Transverse colon (tissue), 4 donors: ENCODE data around the gene CIAO3. TPM values are rescaled to one million over a fixed set of nuclear protein-coding genes. Genes with fewer than 3 reads are reported as not detected.
A peak's percentile ranks its signal among the peaks of the same experiment; 100 is the strongest.

Source experiments
- DNase-seq: peaks from one replicate; pipeline ENCODE4 v3.0.0-alpha.2; 2019
- H3K27ac ChIP-seq, 4 donors: fragments of 200-600 bp; sonication (generic); 2 replicates each; pipeline ENCODE4 v1.5.1; 2016 to 2018; ENCODE audit warnings: inconsistent platforms in 4 of 4
- H3K27me3 ChIP-seq: fragments of 200-600 bp; sonication (generic); 2 replicates; pipeline ENCODE4 v1.5.1; 2017; ENCODE audit warnings: inconsistent platforms
- H3K36me3 ChIP-seq, 4 donors: fragments of 200-600 bp; sonication (generic); 2 replicates each; pipeline ENCODE4 v1.5.1; 2017 to 2019; ENCODE audit warnings: inconsistent platforms in 4 of 4
- H3K4me1 ChIP-seq, 4 donors: fragments of 200-600 bp; sonication (generic); 2 replicates each; pipeline ENCODE4 v1.5.1; 2017 to 2020; ENCODE audit warnings: inconsistent platforms in 4 of 4
- H3K4me3 ChIP-seq, 4 donors: fragments of 200-600 bp; sonication (generic); 1 replicate in 1 of 4; 2 replicates in 3 of 4; pipeline versions ENCODE4 v1.5.1 to v1.6.1; 2017 to 2019; ENCODE audit warnings: inconsistent platforms in 4 of 4
- H3K9me3 ChIP-seq, 2 donors: fragments of 200-600 bp; sonication (generic); 2 replicates each; pipeline ENCODE4 v1.5.1; 2017 to 2019; ENCODE audit warnings: inconsistent platforms in 2 of 2
- EP300 ChIP-seq: sonication (generic); formaldehyde crosslinking; IDR thresholded peaks from one replicate; pipeline ENCODE4 v1.6.1; 2017; ENCODE audit warnings: antibody characterized with exemption, low read depth
- POLR2A ChIP-seq: fragments of 450-650 bp; IDR thresholded peaks from one replicate; pipeline ENCODE4 v1.6.1; 2016; ENCODE audit warnings: antibody characterized with exemption, mild to moderate bottlenecking, moderate library complexity
- POLR2AphosphoS5 ChIP-seq, 3 donors: sonication (generic); formaldehyde crosslinking; IDR thresholded peaks; one replicate each; pipeline ENCODE4 v1.6.1; 2016; ENCODE audit warnings: antibody characterized with exemption in 3 of 3
- WGBS, 2 donors: methylation state at CpG; one replicate each; pipeline ENCODE4 v1.1.5; 2018; ENCODE audit warnings: low coverage in 1 of 2; 5-methylcytosine and 5-hydroxymethylcytosine counted together
- in situ Hi-C, 4 donors: fragments of 200-750 bp; cut with MboI; loops; one replicate each; pipeline versions ENCODE4 v1.15.0 to v1.15.1; 2017; ENCODE audit warnings: low sequenced_read_pairs in 3 of 4, low pct_ligation_motif_present in 1 of 4, low pct_unique_long_range_greater_than_20kb in 1 of 4
- intact Hi-C: fragments of 100-400 bp; cut with DNase I; formaldehyde crosslinking; loops from one replicate; pipeline ENCODE4 v1.15.1; 2023; ENCODE audit warnings: low total_unique reads
- total RNA-seq, 4 donors: library from RNA; depleted of rRNA; stranded (reverse); fragments of >200 nt; gene quantifications; one replicate each; pipeline ENCODE4 v1.1.0, GENCODE V29; 2016
- TF ChIP-seq, protein P1 (sequence below), 5 experiments: fragments of 200-600 bp in 3 of 5; fragments of 450-650 bp in 2 of 5; sonication (generic) in 3 of 5; IDR thresholded peaks; 1 replicate in 2 of 5; 2 replicates in 3 of 5; pipeline ENCODE4 v1.5.1; 2016 to 2017; ENCODE audit warnings: antibody characterized with exemption in 5 of 5, inconsistent platforms in 3 of 5, mild to moderate bottlenecking in 2 of 5, moderate library complexity in 1 of 5

The CIAO3 gene
- total RNA-seq, 4 donors from 2014 or later = 59.1 to 346 (median 102) TPM

GRCh38 chr16:723695-724094 lies 17.1 kb downstream of the CIAO3 start:
- DNase-seq = no peak
- intact Hi-C loops = no loop called here
- in situ Hi-C loops = no loop called here
- WGBS, 2 donors = 77 to 100% methylated on average over 1 to 5 of the region's 9 CpGs
- Histone ChIP-seq H3K36me3 (no peaks in the 10 kb centered on the region), H3K9me3 (no peaks in the 10 kb centered on the region), H3K4me1 (peaks cover 38 to 57% (median 52%) of the 10 kb centered on the region in 4 donors), H3K27me3 (peaks cover 45% of the 10 kb centered on the region), H3K27ac (no peak overlapping the region), H3K4me3 (no peak overlapping the region)
- TF ChIP-seq POLR2AphosphoS5 (IDR thresholded peaks at IDR 0.05) (no peak), POLR2A (no peak), EP300 (no peak)
- TF ChIP-seq, protein P1, sequence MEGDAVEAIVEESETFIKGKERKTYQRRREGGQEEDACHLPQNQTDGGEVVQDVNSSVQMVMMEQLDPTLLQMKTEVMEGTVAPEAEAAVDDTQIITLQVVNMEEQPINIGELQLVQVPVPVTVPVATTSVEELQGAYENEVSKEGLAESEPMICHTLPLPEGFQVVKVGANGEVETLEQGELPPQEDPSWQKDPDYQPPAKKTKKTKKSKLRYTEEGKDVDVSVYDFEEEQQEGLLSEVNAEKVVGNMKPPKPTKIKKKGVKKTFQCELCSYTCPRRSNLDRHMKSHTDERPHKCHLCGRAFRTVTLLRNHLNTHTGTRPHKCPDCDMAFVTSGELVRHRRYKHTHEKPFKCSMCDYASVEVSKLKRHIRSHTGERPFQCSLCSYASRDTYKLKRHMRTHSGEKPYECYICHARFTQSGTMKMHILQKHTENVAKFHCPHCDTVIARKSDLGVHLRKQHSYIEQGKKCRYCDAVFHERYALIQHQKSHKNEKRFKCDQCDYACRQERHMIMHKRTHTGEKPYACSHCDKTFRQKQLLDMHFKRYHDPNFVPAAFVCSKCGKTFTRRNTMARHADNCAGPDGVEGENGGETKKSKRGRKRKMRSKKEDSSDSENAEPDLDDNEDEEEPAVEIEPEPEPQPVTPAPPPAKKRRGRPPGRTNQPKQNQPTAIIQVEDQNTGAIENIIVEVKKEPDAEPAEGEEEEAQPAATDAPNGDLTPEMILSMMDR (IDR thresholded peaks at IDR 0.05) = no peak

DNA sequence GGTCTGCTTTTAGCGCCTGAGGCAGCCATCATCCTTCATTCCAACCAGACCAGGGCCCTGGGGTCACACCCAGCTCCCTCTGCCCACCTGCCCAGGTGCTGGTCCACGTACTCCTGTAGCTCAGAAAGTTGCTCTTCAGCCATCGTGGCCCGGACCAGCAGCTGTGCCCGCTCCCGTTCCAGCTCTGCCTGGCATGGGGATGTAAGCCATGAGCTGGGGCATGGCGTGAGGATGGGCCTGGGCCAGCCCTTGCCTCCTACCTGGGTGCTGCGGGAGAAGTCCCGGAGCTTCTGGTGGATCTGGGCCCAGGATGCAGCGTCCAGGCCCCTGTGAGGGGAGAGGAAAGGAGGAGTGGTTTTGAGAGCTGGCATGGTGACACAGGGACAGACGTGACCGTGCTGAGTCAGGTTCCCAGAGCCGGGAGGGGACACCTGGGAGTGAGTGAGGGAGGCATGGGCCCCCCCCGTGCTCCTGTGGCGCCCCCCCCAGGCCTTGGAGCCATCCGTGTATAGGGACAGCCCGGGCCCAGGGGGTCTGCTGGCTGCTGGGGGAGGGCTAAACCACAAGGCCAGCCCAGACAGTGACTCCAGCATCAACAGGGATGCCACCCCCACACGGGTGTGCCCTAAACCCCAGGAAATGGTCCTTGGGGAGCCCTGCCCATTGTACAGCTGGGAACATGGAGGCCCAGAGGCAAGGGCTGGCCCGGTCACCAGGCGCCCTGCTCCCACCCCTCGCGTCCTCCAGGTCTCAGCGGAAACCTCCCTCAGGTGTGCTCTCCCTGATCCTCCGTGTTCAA lies 17.8 kb downstream of the CIAO3 start:
- DNase-seq = no peak

DNA sequence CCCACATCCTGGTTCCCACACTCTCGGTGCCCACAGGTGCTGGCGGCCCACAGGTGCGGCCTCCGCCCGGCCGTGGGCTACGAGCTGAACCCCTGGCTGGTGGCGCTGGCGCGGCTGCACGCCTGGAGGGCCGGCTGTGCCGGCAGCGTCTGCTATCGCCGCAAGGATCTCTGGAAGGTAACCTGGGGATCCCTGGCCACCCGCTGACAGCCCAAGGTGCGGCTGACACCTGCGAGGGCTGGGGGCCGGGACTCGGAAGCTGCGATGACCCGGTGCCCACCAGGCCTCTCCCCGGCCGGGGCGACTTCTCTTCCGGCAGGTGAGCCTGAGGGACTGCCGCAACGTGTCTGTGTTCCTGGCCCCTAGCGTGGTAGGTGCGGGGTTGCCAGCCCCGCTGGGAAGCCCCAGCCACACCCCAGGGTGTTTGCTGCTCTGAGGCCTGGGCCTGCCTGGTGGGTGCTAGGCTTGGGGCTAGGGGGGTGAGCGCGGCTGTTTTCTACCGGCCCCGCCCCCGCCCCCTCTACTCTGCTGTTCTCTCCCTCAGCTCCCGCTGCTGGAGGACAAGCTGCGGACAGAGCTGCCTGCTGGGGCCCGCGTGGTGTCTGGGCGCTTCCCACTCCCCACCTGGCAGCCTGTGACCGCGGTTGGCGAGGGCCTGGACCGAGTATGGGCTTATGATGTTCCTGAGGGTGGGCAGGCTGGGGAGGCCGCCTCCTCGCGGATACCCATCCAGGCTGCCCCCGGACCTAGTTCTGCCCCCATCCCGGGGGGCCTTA lies 18.8 kb downstream of the CIAO3 start:
- Histone ChIP-seq H3K9me3 (no peaks in the 10 kb centered on the region), H3K4me3 (peak overlapping the region in 3 of 4 donors; percentile 64 to 83 (median 72)), H3K4me1 (peaks cover 26 to 47% (median 43%) of the 10 kb centered on the region in 4 donors), H3K27ac (peak overlapping the region; percentile 90 to 94 (median 93)), H3K27me3 (peaks cover 30% of the 10 kb centered on the region), H3K36me3 (no peaks in the 10 kb centered on the region)
- no peak for TF ChIP-seq EP300
- no peak for TF ChIP-seq POLR2AphosphoS5 (IDR thresholded peaks at IDR 0.05)
- TF ChIP-seq POLR2A = no peak
- TF ChIP-seq, protein P1 (IDR thresholded peaks at IDR 0.05) = no peak
- in situ Hi-C loops = no loop called here
- 87% methylated on average over 39 of the region's 51 CpGs; no CpG with 5 or more reads in 1 of the 2 donors for WGBS, 2 donors
- intact Hi-C loops = no loop called here
- no peak for DNase-seq

More for the DNA sequence above, 17.8 kb downstream of the CIAO3 start:
- Histone ChIP-seq H3K36me3 (no peaks in the 10 kb centered on the region), H3K9me3 (no peaks in the 10 kb centered on the region), H3K27me3 (peaks cover 38% of the 10 kb centered on the region), H3K27ac (no peak overlapping the region), H3K4me1 (peaks cover 35 to 57% (median 52%) of the 10 kb centered on the region in 4 donors), H3K4me3 (no peak overlapping the region)
- WGBS, 2 donors = 88% methylated on average over 24 of the region's 24 CpGs; no CpG with 5 or more reads in 1 of the 2 donors
- in situ Hi-C loops = no loop called here
- intact Hi-C loops = no loop called here
- TF ChIP-seq, protein P1 (IDR thresholded peaks at IDR 0.05) = no peak
- no peak for TF ChIP-seq POLR2A
- no peak for TF ChIP-seq EP300
- TF ChIP-seq POLR2AphosphoS5 (IDR thresholded peaks at IDR 0.05) = no peak
